ENCODE measurements around the gene SEMA3D.
"Not testable (repeated sequence)": the region's sequence is repeated elsewhere in the genome, so short reads cannot be mapped to it uniquely, and the experiment has no call there.

SEMA3D gene

GRCh38 chr7:85022064-85022697 lies 164.7 kb downstream of the SEMA3D start:
- DNase-seq, result no peak

GRCh38 chr7:85021101-85021704 lies 165.7 kb downstream of the SEMA3D start:
- no peak for DNase-seq

GRCh38 chr7:85019778-85020177 lies 167.1 kb downstream of the SEMA3D start:
- DNase-seq, result no peak

GRCh38 chr7:85019176-85019575 lies 167.7 kb downstream of the SEMA3D start:
- no peak for DNase-seq

- DNase-seq, result no peak
These were observed 168.4 kb downstream of the SEMA3D start for GRCh38 chr7:85018498-85018897.

GRCh38 chr7:85016286-85016685 lies 170.6 kb downstream of the SEMA3D start:
- no peak for DNase-seq

GRCh38 chr7:85014936-85015660 lies 171.8 kb downstream of the SEMA3D start:
- DNase-seq, result peak; percentile 71

GRCh38 chr7:85011127-85011526 lies 175.7 kb downstream of the SEMA3D start:
- no peak for DNase-seq

- no peak for DNase-seq
These were observed 176.6 kb downstream of the SEMA3D start for GRCh38 chr7:85010306-85010705.

- DNase-seq, result no peak
These were observed 180.1 kb downstream of the SEMA3D start for GRCh38 chr7:85006754-85007153.

GRCh38 chr7:85004402-85004801 lies 182.5 kb downstream of the SEMA3D start:
- no peak for DNase-seq

- peak; percentile 50 for DNase-seq
These were observed 185.1 kb downstream of the SEMA3D start for GRCh38 chr7:85001495-85002345.

- DNase-seq, result no peak
These were observed 186.0 kb downstream of the SEMA3D start for GRCh38 chr7:85000735-85001350.

GRCh38 chr7:84999450-84999849 lies 187.4 kb downstream of the SEMA3D start:
- DNase-seq, result no peak

GRCh38 chr7:84998665-84999064 lies 188.2 kb downstream of the SEMA3D start:
- DNase-seq, result no peak

- DNase-seq, result no peak
These were observed 189.2 kb downstream of the SEMA3D start for GRCh38 chr7:84997626-84998025.

GRCh38 chr7:84992954-84993353 lies 193.9 kb downstream of the SEMA3D start:
- DNase-seq, result not testable (repeated sequence)

- DNase-seq, result no peak
These were observed 201.6 kb downstream of the SEMA3D start for GRCh38 chr7:84985073-84985784.

- DNase-seq, result no peak
These were observed 204.7 kb downstream of the SEMA3D start for GRCh38 chr7:84982199-84982598.

GRCh38 chr7:84981055-84981976 lies 205.5 kb downstream of the SEMA3D start:
- DNase-seq, result no peak

GRCh38 chr7:84975586-84976185 lies 211.2 kb downstream of the SEMA3D start:
- no peak for DNase-seq

Data from NCI-H2227 treated with DMSO at 0.1 percent for 48 hours (cell line).